Activated CD4-positive, alpha-beta T cell treated with anti-CD3 and anti-CD28 coated beads, Interleukin-2, Interleukin-4, amounts not matched to agents 100 ng/mL and 50 ng/mL, durations not matched to agents 16 hours and 8 hours (primary cell): ENCODE data around the gene ATP6V1D.
"Not testable (repeated sequence)": the region's sequence is repeated elsewhere in the genome, so short reads cannot be mapped to it uniquely, and the experiment has no call there.

ENCODE experiments used
- DNase-seq: peaks from one replicate; pipeline ENCODE4 v3.0.0-alpha.2; 2020; ENCODE audit warnings: low spot score

ATP6V1D gene

GRCh38 chr14:67370830-67371229 is 11.2 kb upstream of the ATP6V1D start:
- no peak for DNase-seq

- no peak for DNase-seq
Measured at GRCh38 chr14:67365476-67365875, 5.9 kb upstream of the ATP6V1D start.

GRCh38 chr14:67360470-67361206 is 1.0 kb upstream of the ATP6V1D start:
- no peak for DNase-seq

- DNase-seq: no peak
Measured at GRCh38 chr14:67358924-67359774, 455 bp downstream of the ATP6V1D start.

GRCh38 chr14:67357969-67358354 is 1.6 kb downstream of the ATP6V1D start:
- DNase-seq: no peak

GRCh38 chr14:67357186-67357968 is 2.2 kb downstream of the ATP6V1D start:
- DNase-seq: no peak

DNA sequence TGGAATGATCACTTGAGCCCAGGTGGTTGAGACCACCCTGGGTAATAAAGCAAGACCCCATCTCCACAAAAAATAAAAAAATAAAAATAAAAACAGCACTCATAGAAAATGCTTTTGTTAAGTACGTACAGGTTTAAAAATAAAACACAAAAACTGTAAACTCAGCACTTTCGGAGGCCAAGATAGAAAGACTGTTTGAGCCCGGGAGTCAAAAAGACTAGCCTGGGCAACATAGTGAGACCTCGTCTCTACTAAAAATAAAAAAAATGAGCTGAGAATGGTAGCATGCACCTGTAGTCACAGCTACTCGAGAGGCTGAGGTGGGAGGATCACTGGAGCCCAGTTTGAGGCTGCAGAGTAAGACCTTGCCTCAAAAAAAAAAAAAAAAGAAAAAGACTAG is 7.5 kb downstream of the ATP6V1D start:
- no peak for DNase-seq

DNA sequence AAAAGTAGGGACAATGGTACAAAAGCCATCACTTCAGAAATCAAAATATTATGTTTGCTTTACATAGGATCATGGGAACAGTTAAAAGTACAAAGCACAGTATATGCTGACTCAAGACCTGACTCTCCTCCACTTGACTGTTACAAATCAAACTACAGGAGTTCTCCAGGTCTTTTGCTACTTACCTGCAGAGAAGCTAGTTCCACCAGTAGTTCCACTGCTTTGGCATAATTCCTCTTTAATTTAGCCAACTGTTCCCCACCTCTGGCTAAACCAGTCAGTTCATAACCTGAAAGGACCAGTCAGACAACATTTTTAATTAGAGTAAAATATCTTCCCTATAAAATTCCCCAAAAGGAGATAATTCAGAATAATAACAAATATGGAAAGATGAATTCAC is 14.0 kb downstream of the ATP6V1D start:
- no peak for DNase-seq

DNA sequence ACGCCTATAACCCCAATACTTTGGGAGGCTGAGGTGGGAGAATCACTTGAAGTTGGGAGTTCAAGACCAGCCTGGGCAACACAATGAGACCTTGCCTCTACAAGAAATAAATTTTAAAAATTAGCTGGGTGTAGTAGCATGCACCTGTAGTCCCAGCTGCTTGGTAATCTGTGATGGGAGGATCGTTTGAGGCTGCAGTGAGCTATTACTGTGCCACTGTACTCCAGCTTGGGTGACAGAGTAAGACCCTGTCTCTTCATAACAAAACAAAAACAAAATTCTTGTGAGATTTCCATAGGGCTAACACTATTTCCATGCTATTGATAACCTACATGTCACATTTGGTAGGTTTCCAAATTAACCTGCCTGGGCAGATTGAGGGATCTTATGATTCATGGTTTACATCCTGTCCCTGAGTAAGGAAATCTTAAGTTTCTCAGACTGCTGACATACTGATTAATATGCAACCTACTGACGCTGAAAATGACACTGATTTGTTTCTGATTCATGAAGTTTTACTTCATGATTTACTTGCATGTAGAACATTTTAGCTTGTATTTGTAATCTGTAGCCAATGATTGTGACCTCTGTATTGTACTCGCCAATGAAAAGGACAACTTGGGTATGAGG is 15.9 kb downstream of the ATP6V1D start:
- peak; percentile 15 for DNase-seq

- not testable (repeated sequence) for DNase-seq
Measured at GRCh38 chr14:67341231-67341630, 18.4 kb downstream of the ATP6V1D start.

- DNase-seq: peak; percentile 15
Measured at GRCh38 chr14:67335781-67336180, 23.8 kb downstream of the ATP6V1D start.

- no peak for DNase-seq
Measured at GRCh38 chr14:67332468-67332867, 27.1 kb downstream of the ATP6V1D start.

- no peak for DNase-seq
Measured at GRCh38 chr14:67331368-67332125, 28.1 kb downstream of the ATP6V1D start.

DNA sequence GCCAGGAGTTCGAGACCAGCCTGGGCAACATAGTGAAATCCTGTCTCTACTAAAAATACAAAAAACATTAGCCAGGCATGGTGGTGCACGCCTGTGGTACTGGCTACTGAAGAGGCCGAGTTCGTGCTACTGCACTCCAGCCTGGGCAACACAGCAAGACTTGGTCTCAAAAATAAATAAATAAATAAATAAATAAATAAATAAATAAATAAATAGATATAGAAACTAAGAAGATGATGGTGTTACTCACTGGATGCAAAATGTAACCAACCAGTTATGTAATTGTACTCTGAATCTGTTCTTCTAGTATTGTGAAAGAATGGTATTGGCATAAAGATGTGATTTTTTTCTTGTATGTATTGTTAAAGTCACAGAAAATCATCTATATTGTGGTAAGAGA is 29.9 kb downstream of the ATP6V1D start:
- not testable (repeated sequence) for DNase-seq

DNA sequence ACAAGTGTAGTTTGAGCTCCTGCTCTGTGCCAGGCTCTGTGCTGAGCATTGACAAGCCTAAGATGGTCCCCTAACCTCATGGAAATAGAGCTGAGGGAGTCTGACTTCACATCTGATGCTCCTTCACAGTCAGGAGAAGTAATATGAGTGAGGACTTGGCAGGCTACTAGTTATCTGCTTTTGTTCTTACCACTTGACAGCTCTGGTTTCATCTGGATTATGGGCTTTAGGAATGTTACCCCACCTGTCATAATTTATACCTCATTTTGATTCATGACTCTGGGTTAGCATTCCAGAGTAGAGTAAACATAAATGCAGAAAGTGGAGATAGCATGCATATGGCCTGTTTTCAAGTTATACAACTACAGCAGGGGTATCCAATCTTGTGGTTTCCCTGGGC is 40.5 kb downstream of the ATP6V1D start:
- DNase-seq: no peak

- no peak for DNase-seq
Measured at GRCh38 chr14:67317822-67318221, 41.8 kb downstream of the ATP6V1D start.

DNA sequence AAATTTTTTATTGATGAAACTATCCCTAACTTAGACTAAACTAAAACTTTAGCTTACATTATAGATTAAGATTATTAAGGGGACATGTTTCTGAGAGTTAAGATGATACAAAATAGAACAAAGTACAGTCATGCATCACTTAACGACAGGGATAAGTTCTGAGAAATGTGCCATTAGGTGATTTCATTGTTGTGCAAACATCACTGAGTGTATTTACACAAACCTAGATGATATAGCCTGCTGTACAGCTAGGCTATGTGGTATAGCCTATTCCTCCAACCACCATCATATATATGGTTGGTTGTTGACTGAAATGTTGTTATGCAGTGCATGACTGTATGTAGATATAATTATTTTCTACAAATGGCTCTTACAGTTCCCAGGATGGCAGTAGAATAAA is 46.5 kb downstream of the ATP6V1D start:
- no peak for DNase-seq

GRCh38 chr14:67311868-67312267 is 47.7 kb downstream of the ATP6V1D start:
- DNase-seq: no peak
